GM08714 (cell line): ENCODE data around the gene CDC42BPG.
"Not testable (repeated sequence)": the region's sequence is repeated elsewhere in the genome, so short reads cannot be mapped to it uniquely, and the experiment has no call there.

Source experiments
- H3K4me3 ChIP-seq: fragments of 200-500 bp; sonication (Bioruptor generic); 2 replicates; pipeline ENCODE4 v1.5.1; 2014; ENCODE audit warnings: mild to moderate bottlenecking, low read length, inconsistent platforms
- ZNF274 ChIP-seq: IDR thresholded peaks from 2 replicates; pipeline ENCODE4 v1.6.1; 2012; ENCODE audit warnings: mild to moderate bottlenecking, low read depth, low read length

CDC42BPG gene

GRCh38 chr11:64833509-64833908, 10.9 kb downstream of the CDC42BPG start:
- H3K4me3 ChIP-seq: no peak overlapping the region
- no peak for TF ChIP-seq ZNF274

- TF ChIP-seq ZNF274: no peak
- no peak overlapping the region for H3K4me3 ChIP-seq
Measured at GRCh38 chr11:64833198-64833502, 11.3 kb downstream of the CDC42BPG start.

GRCh38 chr11:64832467-64833197, 11.8 kb downstream of the CDC42BPG start:
- TF ChIP-seq ZNF274: no peak
- no peak overlapping the region for H3K4me3 ChIP-seq

GRCh38 chr11:64831411-64831891, 13.0 kb downstream of the CDC42BPG start:
- TF ChIP-seq ZNF274: no peak
- no peak overlapping the region for H3K4me3 ChIP-seq

- TF ChIP-seq ZNF274: no peak
- H3K4me3 ChIP-seq: no peak overlapping the region
Measured at GRCh38 chr11:64829536-64830251, 14.8 kb downstream of the CDC42BPG start.

- H3K4me3 ChIP-seq: no peak overlapping the region
- TF ChIP-seq ZNF274: no peak
Measured at GRCh38 chr11:64827451-64827839, 17.0 kb downstream of the CDC42BPG start.

- no peak overlapping the region for H3K4me3 ChIP-seq
- TF ChIP-seq ZNF274: no peak
Measured at GRCh38 chr11:64826578-64827450, 17.6 kb downstream of the CDC42BPG start.

GRCh38 chr11:64826062-64826461, 18.4 kb downstream of the CDC42BPG start:
- no peak for TF ChIP-seq ZNF274
- no peak overlapping the region for H3K4me3 ChIP-seq

- no peak overlapping the region for H3K4me3 ChIP-seq
- TF ChIP-seq ZNF274: no peak
Measured at GRCh38 chr11:64823568-64824119, 20.8 kb downstream of the CDC42BPG start.

- no peak for TF ChIP-seq ZNF274
- H3K4me3 ChIP-seq: no peak overlapping the region
Measured at GRCh38 chr11:64817476-64817875, 27.0 kb downstream of the CDC42BPG start.

- H3K4me3 ChIP-seq: not testable (repeated sequence)
Measured at GRCh38 chr11:64815433-64815832, 29.0 kb downstream of the CDC42BPG start.

- no peak overlapping the region for H3K4me3 ChIP-seq
- no peak for TF ChIP-seq ZNF274
Measured at GRCh38 chr11:64814712-64815187, 29.7 kb downstream of the CDC42BPG start.

GRCh38 chr11:64813826-64814225, 30.6 kb downstream of the CDC42BPG start:
- H3K4me3 ChIP-seq: no peak overlapping the region
- no peak for TF ChIP-seq ZNF274

- peak overlapping the region; percentile 83; the same call in 1 of the 2 replicates for H3K4me3 ChIP-seq
- TF ChIP-seq ZNF274: no peak
Measured at GRCh38 chr11:64810891-64811272, 33.6 kb downstream of the CDC42BPG start.
